Fibroblast of skin of abdomen (primary cell): ENCODE data around the gene GPR83.
"Not testable (repeated sequence)": the region's sequence is repeated elsewhere in the genome, so short reads cannot be mapped to it uniquely, and the experiment has no call there.

ENCODE experiments used
- DNase-seq: peaks from one replicate; pipeline ENCODE4 v3.0.0-alpha.2; 2013

GPR83 gene

GRCh38 chr11:94370576-94370975 is 30.6 kb downstream of the GPR83 start:
- not testable (repeated sequence) for DNase-seq

- not testable (repeated sequence) for DNase-seq
Measured at GRCh38 chr11:94350850-94351563, 50.2 kb downstream of the GPR83 start.

GRCh38 chr11:94346311-94346710 is 54.9 kb downstream of the GPR83 start:
- not testable (repeated sequence) for DNase-seq

GRCh38 chr11:94343495-94343894 is 57.7 kb downstream of the GPR83 start:
- DNase-seq = no peak

GRCh38 chr11:94342250-94342649 is 59.0 kb downstream of the GPR83 start:
- no peak for DNase-seq

- DNase-seq = no peak
Measured at GRCh38 chr11:94338651-94339050, 62.6 kb downstream of the GPR83 start.

- DNase-seq = no peak
Measured at GRCh38 chr11:94336033-94336432, 65.2 kb downstream of the GPR83 start.

GRCh38 chr11:94332814-94333213 is 68.4 kb downstream of the GPR83 start:
- no peak for DNase-seq

- no peak for DNase-seq
Measured at GRCh38 chr11:94330789-94331188, 70.4 kb downstream of the GPR83 start.

GRCh38 chr11:94329501-94329900 is 71.7 kb downstream of the GPR83 start:
- no peak for DNase-seq

GRCh38 chr11:94328587-94329080 is 72.6 kb downstream of the GPR83 start:
- no peak for DNase-seq
